ENCODE data around the gene SIDT2. TPM values are rescaled to one million over a fixed set of nuclear protein-coding genes. Genes with fewer than 3 reads are reported as not detected.
A peak's percentile ranks its signal among the peaks of the same experiment; 100 is the strongest.

Gene SIDT2
- total and polyA plus RNA-seq, 2 of the 13 experiments (the other 11 are each of a cell fraction or from before 2014, with no cell fraction given): 11.5 to 28.0 TPM

GRCh38 chr11:117232092-117232878 is 53.7 kb downstream of the SIDT2 start, which contains the start of gene RNF214 (continued):
- no peak for TF ChIP-seq ZBED4 (CRISPR knock-in tag; IDR thresholded peaks at IDR 0.05; ENCODE audit: borderline replicate concordance)
- no peak for TF ChIP-seq HDAC6 (IDR thresholded peaks at IDR 0.05; ENCODE audit: low read depth, low read length)
- no peak for TF ChIP-seq MIER3 (CRISPR knock-in tag; IDR thresholded peaks at IDR 0.05; ENCODE audit: borderline replicate concordance)
- TF ChIP-seq NPAS2 (CRISPR knock-in tag; IDR thresholded peaks at IDR 0.05; ENCODE audit: borderline replicate concordance): no peak
- no peak for TF ChIP-seq ZNF776 (CRISPR knock-in tag; IDR thresholded peaks at IDR 0.05)
- peak; percentile 49; the same call in 1 of the 2 replicates for TF ChIP-seq SPEN (CRISPR knock-in tag; IDR thresholded peaks at IDR 0.05; ENCODE audit: low read depth)
- no peak for TF ChIP-seq IRX3 (CRISPR knock-in tag; IDR thresholded peaks at IDR 0.05; ENCODE audit: borderline replicate concordance, low read depth)
- no peak for TF ChIP-seq ZNF749 (CRISPR knock-in tag; IDR thresholded peaks at IDR 0.05; ENCODE audit: borderline replicate concordance)
- no peak for TF ChIP-seq GPBP1L1 (CRISPR knock-in tag; IDR thresholded peaks at IDR 0.05)
- TF ChIP-seq ZNF543 (CRISPR knock-in tag; IDR thresholded peaks at IDR 0.05): no peak
- peak; percentile 80 for TF ChIP-seq PRDM10 (CRISPR knock-in tag; IDR thresholded peaks at IDR 0.05; ENCODE audit: low read depth)
- no peak for TF ChIP-seq MLXIP (CRISPR knock-in tag; IDR thresholded peaks at IDR 0.05; ENCODE audit: borderline replicate concordance)
- no peak for TF ChIP-seq ZKSCAN5 (CRISPR knock-in tag; IDR thresholded peaks at IDR 0.05)
- TF ChIP-seq HES4 (CRISPR knock-in tag; IDR thresholded peaks at IDR 0.05; ENCODE audit: borderline replicate concordance): 0 out of 2 replicates have a peak, but pooled peaks have one; percentile 27
- no peak for TF ChIP-seq FOXC1 (CRISPR knock-in tag; IDR thresholded peaks at IDR 0.05; ENCODE audit: borderline replicate concordance)

All from HepG2 (cell line).